OCI-LY1 (cell line): ENCODE data around the gene CCND2.

Source experiments
- H2AFZ ChIP-seq: fragments of 200-600 bp; sonication (generic), shearing (Covaris generic); 2 replicates; pipeline ENCODE4 v1.6.0; 2014; ENCODE audit warnings: antibody characterized with exemption, mild to moderate bottlenecking, low read length
- H3F3A ChIP-seq: fragments of 200-600 bp; sonication (generic), shearing (Covaris generic); 2 replicates; pipeline ENCODE4 v1.6.0; 2014; ENCODE audit warnings: mild to moderate bottlenecking, antibody characterized with exemption, low read length, moderate library complexity; ENCODE audit not compliant: insufficient read depth
- H3K27ac ChIP-seq: fragments of 200-600 bp; sonication (generic); 2 replicates; pipeline ENCODE4 v1.5.1; 2014; ENCODE audit warnings: low read length, mixed run types, mild to moderate bottlenecking, low read depth; ENCODE audit not compliant: poor library complexity, severe bottlenecking
- H3K27me3 ChIP-seq: fragments of 200-600 bp; sonication (generic); 2 replicates; pipeline ENCODE4 v1.6.0; 2014; ENCODE audit warnings: antibody characterized with exemption, mild to moderate bottlenecking, low read length, moderate library complexity; ENCODE audit not compliant: insufficient read depth
- H3K36me3 ChIP-seq: fragments of 200-600 bp; sonication (generic); 2 replicates; pipeline ENCODE4 v1.6.1; 2014; ENCODE audit warnings: mild to moderate bottlenecking, antibody characterized with exemption, low read length, moderate library complexity, mixed read lengths; ENCODE audit not compliant: insufficient read depth
- H3K4me1 ChIP-seq: fragments of 200-600 bp; sonication (generic); 2 replicates; pipeline ENCODE4 v1.5.1; 2014; ENCODE audit warnings: mild to moderate bottlenecking, low read length, moderate library complexity; ENCODE audit not compliant: insufficient read depth, severe bottlenecking
- H3K4me2 ChIP-seq: fragments of 200-600 bp; sonication (generic), shearing (Covaris generic); 2 replicates; pipeline ENCODE4 v1.6.1; 2014; ENCODE audit warnings: low read length
- H3K4me3 ChIP-seq: fragments of 200-600 bp; sonication (generic); 2 replicates; pipeline ENCODE4 v1.5.1; 2014; ENCODE audit warnings: low read length, low read depth, mild to moderate bottlenecking, mixed read lengths; ENCODE audit not compliant: poor library complexity, severe bottlenecking
- H3K79me2 ChIP-seq: fragments of 200-600 bp; shearing (Covaris generic); 2 replicates; pipeline ENCODE4 v1.6.1; 2016; ENCODE audit warnings: mixed run types, low read length, mixed read lengths; ENCODE audit not compliant: insufficient read depth
- H3K9ac ChIP-seq: fragments of 200-600 bp; sonication (generic), shearing (Covaris generic); 2 replicates; pipeline ENCODE4 v1.6.1; 2014; ENCODE audit warnings: mild to moderate bottlenecking, low read length, mixed read lengths
- H3K9me2 ChIP-seq: fragments of 200-600 bp; sonication (generic), shearing (Covaris generic); 2 replicates; pipeline ENCODE4 v1.6.1; 2014; ENCODE audit warnings: low read depth, mild to moderate bottlenecking, low read length, mixed read lengths
- H3K9me3 ChIP-seq: fragments of 200-600 bp; shearing (Covaris generic); 2 replicates; pipeline ENCODE4 v1.6.1; 2014; ENCODE audit warnings: low read length, mixed read lengths
- H4K20me1 ChIP-seq: fragments of 200-600 bp; sonication (generic), shearing (Covaris generic); 2 replicates; pipeline ENCODE4 v1.6.0; 2016; ENCODE audit warnings: mild to moderate bottlenecking, low read length; ENCODE audit not compliant: insufficient read depth
- EZH2 ChIP-seq: fragments of 200-600 bp; sonication (generic), shearing (Covaris generic); IDR thresholded peaks from 2 replicates; pipeline ENCODE4 v1.8.0; 2017; ENCODE audit warnings: borderline replicate concordance, mixed run types, mild to moderate bottlenecking, antibody characterized with exemption, low read length, moderate library complexity, mixed read lengths
- TF ChIP-seq, protein P1 (sequence below): fragments of 200-600 bp; sonication (generic), shearing (Covaris generic); IDR thresholded peaks from 2 replicates; pipeline ENCODE4 v1.5.1; 2017; ENCODE audit warnings: mild to moderate bottlenecking, antibody characterized with exemption, low read length, moderate library complexity, mixed read lengths

Gene CCND2

DNA sequence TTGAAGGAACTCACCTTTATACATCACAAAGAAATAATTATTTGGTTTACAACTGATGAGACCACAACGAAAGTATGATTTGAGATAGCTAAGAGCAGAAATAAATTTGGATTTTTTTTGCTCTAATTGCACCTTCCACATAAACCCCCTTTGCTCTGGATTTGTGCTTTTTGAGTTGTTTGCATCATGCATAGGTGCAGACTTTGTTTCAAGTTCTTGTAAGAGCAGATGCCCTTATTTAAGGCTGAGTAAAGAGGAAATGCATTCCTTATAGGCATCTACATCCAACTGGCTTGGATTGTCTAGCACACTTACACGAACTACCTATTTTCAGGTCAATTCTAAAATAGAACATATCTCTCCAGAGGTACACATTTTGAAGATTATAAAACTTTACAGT is 6.6 kb upstream of the CCND2 start:
- no peaks in the 10 kb centered on the region for H4K20me1 ChIP-seq
- H3K4me2 ChIP-seq: no peak overlapping the region
- H3K4me3 ChIP-seq: no peak overlapping the region
- no peak for TF ChIP-seq EZH2
- TF ChIP-seq, protein P1, sequence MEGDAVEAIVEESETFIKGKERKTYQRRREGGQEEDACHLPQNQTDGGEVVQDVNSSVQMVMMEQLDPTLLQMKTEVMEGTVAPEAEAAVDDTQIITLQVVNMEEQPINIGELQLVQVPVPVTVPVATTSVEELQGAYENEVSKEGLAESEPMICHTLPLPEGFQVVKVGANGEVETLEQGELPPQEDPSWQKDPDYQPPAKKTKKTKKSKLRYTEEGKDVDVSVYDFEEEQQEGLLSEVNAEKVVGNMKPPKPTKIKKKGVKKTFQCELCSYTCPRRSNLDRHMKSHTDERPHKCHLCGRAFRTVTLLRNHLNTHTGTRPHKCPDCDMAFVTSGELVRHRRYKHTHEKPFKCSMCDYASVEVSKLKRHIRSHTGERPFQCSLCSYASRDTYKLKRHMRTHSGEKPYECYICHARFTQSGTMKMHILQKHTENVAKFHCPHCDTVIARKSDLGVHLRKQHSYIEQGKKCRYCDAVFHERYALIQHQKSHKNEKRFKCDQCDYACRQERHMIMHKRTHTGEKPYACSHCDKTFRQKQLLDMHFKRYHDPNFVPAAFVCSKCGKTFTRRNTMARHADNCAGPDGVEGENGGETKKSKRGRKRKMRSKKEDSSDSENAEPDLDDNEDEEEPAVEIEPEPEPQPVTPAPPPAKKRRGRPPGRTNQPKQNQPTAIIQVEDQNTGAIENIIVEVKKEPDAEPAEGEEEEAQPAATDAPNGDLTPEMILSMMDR: no peak
- no peaks in the 10 kb centered on the region for H3K79me2 ChIP-seq
- no peaks in the 10 kb centered on the region for H3K9me3 ChIP-seq
- no peak overlapping the region for H3K9ac ChIP-seq
- H3K27ac ChIP-seq: no peak overlapping the region
- H3F3A ChIP-seq: no peaks in the 10 kb centered on the region
- peaks cover 25% of the 10 kb centered on the region for H3K4me1 ChIP-seq
- H3K27me3 ChIP-seq: peaks cover 4% of the 10 kb centered on the region
- no peak overlapping the region for H2AFZ ChIP-seq
- H3K9me2 ChIP-seq: no peaks in the 10 kb centered on the region
- H3K36me3 ChIP-seq: no peaks in the 10 kb centered on the region

DNA sequence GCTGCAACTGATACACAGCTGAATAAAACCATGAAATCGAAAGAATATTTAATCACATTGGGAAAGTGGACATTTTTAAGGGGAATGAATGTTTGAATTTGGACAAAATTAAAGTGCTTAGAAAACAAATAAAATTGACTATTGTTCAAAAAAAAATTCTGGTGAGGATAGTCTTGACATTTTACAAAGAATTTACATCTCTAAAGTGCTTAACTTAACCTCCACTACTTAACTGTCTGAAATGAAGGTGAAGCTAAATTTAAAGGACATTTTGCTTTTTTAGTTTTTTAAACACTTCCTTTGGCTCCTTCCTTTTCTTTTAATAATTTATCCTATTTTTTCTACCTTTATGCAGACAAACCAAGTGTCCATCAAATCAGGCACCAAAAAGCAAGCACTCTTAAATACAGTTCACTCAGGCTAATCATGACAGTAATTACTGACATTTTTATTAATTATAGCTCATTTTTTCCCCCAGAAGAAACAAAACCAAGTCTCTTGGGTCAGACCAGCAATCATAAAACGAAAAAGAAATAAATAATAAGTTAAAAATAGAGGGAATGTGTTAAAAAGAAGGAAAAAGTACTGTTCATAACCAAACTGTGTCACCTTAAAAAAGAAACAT is 5.7 kb upstream of the CCND2 start:
- H4K20me1 ChIP-seq: no peaks in the 10 kb centered on the region
- no peak overlapping the region for H3K9ac ChIP-seq
- no peak overlapping the region for H2AFZ ChIP-seq
- H3K4me1 ChIP-seq: peaks cover 25% of the 10 kb centered on the region
- no peaks in the 10 kb centered on the region for H3F3A ChIP-seq
- H3K9me2 ChIP-seq: no peaks in the 10 kb centered on the region
- H3K27ac ChIP-seq: no peak overlapping the region
- TF ChIP-seq EZH2: no peak
- TF ChIP-seq, protein P1: no peak
- H3K4me2 ChIP-seq: no peak overlapping the region
- no peaks in the 10 kb centered on the region for H3K9me3 ChIP-seq
- peaks cover 8% of the 10 kb centered on the region for H3K27me3 ChIP-seq
- H3K36me3 ChIP-seq: no peaks in the 10 kb centered on the region
- no peak overlapping the region for H3K4me3 ChIP-seq
- H3K79me2 ChIP-seq: no peaks in the 10 kb centered on the region

DNA sequence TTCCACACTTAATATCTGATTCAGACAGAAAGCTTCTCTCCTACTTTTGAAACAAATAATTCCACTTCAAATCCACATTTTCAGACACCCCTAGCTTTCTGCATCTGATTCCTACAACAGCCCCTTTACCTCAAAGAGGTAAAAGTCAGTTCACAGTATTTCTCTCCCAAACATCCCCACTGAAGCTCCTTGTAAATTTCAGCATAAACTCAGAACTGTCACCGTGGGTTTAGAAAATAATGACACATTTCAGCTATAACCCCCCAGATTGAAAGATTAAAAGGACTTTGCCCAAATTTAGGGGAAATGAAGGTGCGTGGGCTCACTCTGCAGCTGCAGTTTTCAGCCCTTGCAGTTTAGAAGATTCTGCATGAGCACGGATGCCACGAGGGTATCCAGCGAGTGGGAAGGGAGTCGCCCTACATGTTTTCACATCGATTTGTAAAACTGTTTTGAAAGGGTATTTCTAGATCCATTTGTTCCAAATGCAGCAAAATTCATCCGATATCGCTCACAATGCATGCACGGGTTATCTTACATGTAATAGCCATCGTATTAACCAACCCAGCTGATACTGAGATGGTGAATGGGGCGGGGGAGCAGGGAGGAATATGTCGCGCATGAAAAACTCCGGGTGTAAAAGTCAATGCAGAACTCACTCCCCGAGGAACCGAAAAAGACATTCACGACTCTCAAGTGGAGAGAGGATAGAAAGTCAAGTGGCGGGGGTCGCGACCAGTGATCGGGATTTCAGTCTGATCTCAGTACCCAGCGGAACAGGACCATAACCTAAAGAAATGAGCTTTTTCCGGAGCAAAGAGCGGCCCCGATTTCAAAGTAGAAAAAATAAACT is 5.0 kb upstream of the CCND2 start:
- H2AFZ ChIP-seq: no peak overlapping the region
- no peaks in the 10 kb centered on the region for H4K20me1 ChIP-seq
- no peaks in the 10 kb centered on the region for H3K36me3 ChIP-seq
- 0 out of 2 replicates have a peak overlapping the region, but pooled peaks have one; percentile 2 for H3K9ac ChIP-seq
- H3K4me1 ChIP-seq: peaks cover 25% of the 10 kb centered on the region
- no peak for TF ChIP-seq EZH2
- TF ChIP-seq, protein P1: no peak
- peak overlapping the region; percentile 63 for H3K4me3 ChIP-seq
- no peaks in the 10 kb centered on the region for H3F3A ChIP-seq
- H3K4me2 ChIP-seq: peak overlapping the region; percentile 79
- peaks cover 8% of the 10 kb centered on the region for H3K27me3 ChIP-seq
- no peaks in the 10 kb centered on the region for H3K9me2 ChIP-seq
- H3K79me2 ChIP-seq: no peaks in the 10 kb centered on the region
- H3K27ac ChIP-seq: no peak overlapping the region
- H3K9me3 ChIP-seq: no peaks in the 10 kb centered on the region
